GM19240 (cell line): ENCODE measurements around the gene HDAC4.

Experiments
- DNase-seq: peaks from one replicate; pipeline ENCODE4 v3.0.0; 2011; ENCODE audit warnings: low spot score; ENCODE audit not compliant: insufficient read length

The HDAC4 gene

GRCh38 chr2:239239607-239240413 lies 161.0 kb downstream of the HDAC4 start:
- no peak for DNase-seq

GRCh38 chr2:239238839-239239606 lies 161.8 kb downstream of the HDAC4 start:
- DNase-seq, result no peak

GRCh38 chr2:239238381-239238780 lies 162.4 kb downstream of the HDAC4 start:
- DNase-seq, result no peak

- DNase-seq, result no peak
Observed at GRCh38 chr2:239236808-239237205, 164.0 kb downstream of the HDAC4 start.

GRCh38 chr2:239236043-239236807 lies 164.6 kb downstream of the HDAC4 start:
- DNase-seq, result no peak

- DNase-seq, result no peak
Observed at GRCh38 chr2:239235311-239235710, 165.5 kb downstream of the HDAC4 start.

- DNase-seq, result no peak
Observed at GRCh38 chr2:239234191-239235175, 166.3 kb downstream of the HDAC4 start.

- DNase-seq, result no peak
Observed at GRCh38 chr2:239233576-239233975, 167.2 kb downstream of the HDAC4 start.

- no peak for DNase-seq
Observed at GRCh38 chr2:239232195-239232578, 168.6 kb downstream of the HDAC4 start.

GRCh38 chr2:239231231-239232194 lies 169.3 kb downstream of the HDAC4 start:
- DNase-seq, result no peak

GRCh38 chr2:239230318-239231052 lies 170.3 kb downstream of the HDAC4 start:
- DNase-seq, result no peak

GRCh38 chr2:239229545-239230279 lies 171.1 kb downstream of the HDAC4 start:
- no peak for DNase-seq

GRCh38 chr2:239227661-239228371 lies 173.0 kb downstream of the HDAC4 start:
- DNase-seq, result no peak

GRCh38 chr2:239226677-239227581 lies 173.9 kb downstream of the HDAC4 start:
- DNase-seq, result no peak

GRCh38 chr2:239225871-239226561 lies 174.8 kb downstream of the HDAC4 start:
- DNase-seq, result no peak

- no peak for DNase-seq
Observed at GRCh38 chr2:239225371-239225851, 175.4 kb downstream of the HDAC4 start.
